ENCODE measurements around the gene BNC1.

GRCh38 chr15:83320404-83320803 lies 35.9 kb upstream of the BNC1 start:
- TF ChIP-seq, protein P1, sequence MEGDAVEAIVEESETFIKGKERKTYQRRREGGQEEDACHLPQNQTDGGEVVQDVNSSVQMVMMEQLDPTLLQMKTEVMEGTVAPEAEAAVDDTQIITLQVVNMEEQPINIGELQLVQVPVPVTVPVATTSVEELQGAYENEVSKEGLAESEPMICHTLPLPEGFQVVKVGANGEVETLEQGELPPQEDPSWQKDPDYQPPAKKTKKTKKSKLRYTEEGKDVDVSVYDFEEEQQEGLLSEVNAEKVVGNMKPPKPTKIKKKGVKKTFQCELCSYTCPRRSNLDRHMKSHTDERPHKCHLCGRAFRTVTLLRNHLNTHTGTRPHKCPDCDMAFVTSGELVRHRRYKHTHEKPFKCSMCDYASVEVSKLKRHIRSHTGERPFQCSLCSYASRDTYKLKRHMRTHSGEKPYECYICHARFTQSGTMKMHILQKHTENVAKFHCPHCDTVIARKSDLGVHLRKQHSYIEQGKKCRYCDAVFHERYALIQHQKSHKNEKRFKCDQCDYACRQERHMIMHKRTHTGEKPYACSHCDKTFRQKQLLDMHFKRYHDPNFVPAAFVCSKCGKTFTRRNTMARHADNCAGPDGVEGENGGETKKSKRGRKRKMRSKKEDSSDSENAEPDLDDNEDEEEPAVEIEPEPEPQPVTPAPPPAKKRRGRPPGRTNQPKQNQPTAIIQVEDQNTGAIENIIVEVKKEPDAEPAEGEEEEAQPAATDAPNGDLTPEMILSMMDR (IDR thresholded peaks at IDR 0.05) = no peak
- TF ChIP-seq EZH2 (IDR thresholded peaks at IDR 0.05; ENCODE audit: borderline replicate concordance, insufficient read depth, low read depth, low read length, poor library complexity, severe bottlenecking) = no peak
